ENCODE data around the gene ALKBH7. TPM values are rescaled to one million over a fixed set of nuclear protein-coding genes. Genes with fewer than 3 reads are reported as not detected.

The ALKBH7 gene
- total RNA-seq, 1 donor from 2014 or later, result 66.8 TPM

DNA sequence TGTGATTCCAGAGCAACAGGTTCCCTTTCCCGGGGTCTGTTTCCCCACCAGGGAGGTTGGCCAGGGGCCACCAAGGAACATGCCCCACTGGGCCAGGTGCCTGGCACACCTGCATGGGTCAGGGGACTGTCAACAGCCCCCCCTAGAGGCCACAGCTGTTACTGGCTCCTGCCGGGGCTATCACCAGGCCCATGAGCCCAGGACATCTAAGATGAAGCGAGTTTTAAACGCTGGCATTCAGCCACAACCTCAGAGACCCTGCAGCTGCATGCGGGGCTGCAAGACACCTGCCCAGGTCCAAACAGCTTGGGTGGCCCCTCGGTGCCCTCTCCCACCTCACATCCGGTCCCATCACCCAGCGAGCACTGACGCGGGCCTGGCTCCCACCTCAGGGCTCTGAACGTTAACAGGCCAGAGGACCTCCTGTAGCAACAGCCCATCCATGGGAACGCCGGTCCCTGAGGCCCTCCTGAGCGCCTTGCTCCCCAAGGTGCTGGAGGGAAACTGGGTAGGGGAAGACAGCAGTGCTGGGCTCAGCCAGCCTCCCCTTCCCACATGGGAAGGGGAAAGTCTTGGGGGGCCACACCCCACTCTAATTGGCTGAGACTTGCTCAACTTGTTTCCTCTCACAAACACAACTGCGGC lies 40.0 kb downstream of the ALKBH7 start:
- Mint-ChIP-seq H3K4me1 (ENCODE audit: unreplicated experiment) (no peaks in the 10 kb centered on the region), H3K27me3 (ENCODE audit: unreplicated experiment) (peaks cover 1% of the 10 kb centered on the region), H3K27ac (ENCODE audit: unreplicated experiment) (no peak overlapping the region), H3K9me3 (ENCODE audit: unreplicated experiment) (no peaks in the 10 kb centered on the region), H3K36me3 (ENCODE audit: low read depth, unreplicated experiment) (peaks cover 9% of the 10 kb centered on the region), H3K4me3 (ENCODE audit: unreplicated experiment) (no peak overlapping the region)
- peak; percentile 65 for TF ChIP-seq CTCF (IDR thresholded peaks at IDR 0.05; ENCODE audit: unreplicated experiment)
- peak; percentile 51 for DNase-seq (ENCODE audit: low spot score)

DNA sequence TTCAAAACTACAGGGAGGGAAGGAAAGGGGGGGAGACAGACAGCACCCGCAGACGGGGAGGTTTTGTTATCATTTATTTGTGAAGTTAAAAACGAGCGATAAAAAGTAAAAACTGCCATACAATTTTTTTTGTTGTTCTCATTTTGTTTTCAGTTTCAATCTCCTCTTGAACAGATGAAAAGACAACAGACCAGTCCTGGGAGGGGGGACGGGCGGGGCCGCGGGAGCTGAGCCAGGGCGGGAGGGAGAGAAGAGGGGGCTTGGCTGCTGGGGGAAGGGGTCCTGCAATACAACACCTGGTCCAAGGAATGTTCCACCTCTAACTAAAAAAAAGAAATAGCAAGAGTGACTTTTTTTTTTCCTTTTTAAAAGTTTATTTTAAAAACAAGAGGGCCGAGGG lies 40.7 kb downstream of the ALKBH7 start:
- H3K9me3 Mint-ChIP-seq (ENCODE audit: unreplicated experiment), result no peaks in the 10 kb centered on the region
- H3K4me3 Mint-ChIP-seq (ENCODE audit: unreplicated experiment), result no peak overlapping the region
- H3K27ac Mint-ChIP-seq (ENCODE audit: unreplicated experiment), result no peak overlapping the region
- no peaks in the 10 kb centered on the region for H3K4me1 Mint-ChIP-seq (ENCODE audit: unreplicated experiment)
- no peak for TF ChIP-seq CTCF (IDR thresholded peaks at IDR 0.05; ENCODE audit: unreplicated experiment)
- DNase-seq (ENCODE audit: low spot score), result no peak
- H3K36me3 Mint-ChIP-seq (ENCODE audit: low read depth, unreplicated experiment), result peaks cover 9% of the 10 kb centered on the region
- peaks cover 1% of the 10 kb centered on the region for H3K27me3 Mint-ChIP-seq (ENCODE audit: unreplicated experiment)

- peaks cover 9% of the 10 kb centered on the region for H3K36me3 Mint-ChIP-seq (ENCODE audit: low read depth, unreplicated experiment)
- H3K27ac Mint-ChIP-seq (ENCODE audit: unreplicated experiment), result no peak overlapping the region
- no peak overlapping the region for H3K4me3 Mint-ChIP-seq (ENCODE audit: unreplicated experiment)
These were observed 41.4 kb downstream of the ALKBH7 start for GRCh38 chr19:6413721-6414643.

GRCh38 chr19:6414793-6415590 lies 42.4 kb downstream of the ALKBH7 start:
- Mint-ChIP-seq H3K27ac (ENCODE audit: unreplicated experiment) (peak overlapping the region; percentile 55), H3K27me3 (ENCODE audit: unreplicated experiment) (peaks cover 4% of the 10 kb centered on the region), H3K36me3 (ENCODE audit: low read depth, unreplicated experiment) (peaks cover 14% of the 10 kb centered on the region), H3K4me1 (ENCODE audit: unreplicated experiment) (no peaks in the 10 kb centered on the region), H3K4me3 (ENCODE audit: unreplicated experiment) (no peak overlapping the region), H3K9me3 (ENCODE audit: unreplicated experiment) (no peaks in the 10 kb centered on the region)
- no peak for TF ChIP-seq CTCF (IDR thresholded peaks at IDR 0.05; ENCODE audit: unreplicated experiment)
- DNase-seq (ENCODE audit: low spot score), result no peak

More at GRCh38 chr19:6413721-6414643, 41.4 kb downstream of the ALKBH7 start:
- DNase-seq (ENCODE audit: low spot score), result no peak
- H3K27me3 Mint-ChIP-seq (ENCODE audit: unreplicated experiment), result peaks cover 1% of the 10 kb centered on the region
- H3K9me3 Mint-ChIP-seq (ENCODE audit: unreplicated experiment), result no peaks in the 10 kb centered on the region
- H3K4me1 Mint-ChIP-seq (ENCODE audit: unreplicated experiment), result no peaks in the 10 kb centered on the region
- no peak for TF ChIP-seq CTCF (IDR thresholded peaks at IDR 0.05; ENCODE audit: unreplicated experiment)

Data from endothelial cell (in vitro differentiated cells).